ENCODE measurements around the gene SH3RF1.

SH3RF1 gene

DNA sequence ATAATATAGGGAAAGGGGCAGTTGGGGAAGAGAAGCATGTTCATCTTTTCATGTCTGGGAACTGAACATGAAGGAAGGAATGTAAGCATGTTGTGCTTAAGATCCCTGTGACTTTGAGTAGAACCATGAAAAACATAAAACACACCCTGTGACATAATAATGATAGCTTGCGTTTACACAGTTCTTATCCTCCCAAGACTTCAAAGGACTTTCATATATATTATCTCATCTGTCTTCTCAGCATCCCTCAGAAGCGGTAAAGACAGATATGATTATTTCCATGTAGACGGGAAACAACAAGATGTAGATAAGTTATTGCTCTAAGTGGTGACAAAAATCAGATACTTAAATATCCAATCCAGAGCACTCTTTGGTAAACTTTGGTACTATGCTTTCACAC, 3.3 kb upstream of the SH3RF1 start:
- no peak for DNase-seq

DNA sequence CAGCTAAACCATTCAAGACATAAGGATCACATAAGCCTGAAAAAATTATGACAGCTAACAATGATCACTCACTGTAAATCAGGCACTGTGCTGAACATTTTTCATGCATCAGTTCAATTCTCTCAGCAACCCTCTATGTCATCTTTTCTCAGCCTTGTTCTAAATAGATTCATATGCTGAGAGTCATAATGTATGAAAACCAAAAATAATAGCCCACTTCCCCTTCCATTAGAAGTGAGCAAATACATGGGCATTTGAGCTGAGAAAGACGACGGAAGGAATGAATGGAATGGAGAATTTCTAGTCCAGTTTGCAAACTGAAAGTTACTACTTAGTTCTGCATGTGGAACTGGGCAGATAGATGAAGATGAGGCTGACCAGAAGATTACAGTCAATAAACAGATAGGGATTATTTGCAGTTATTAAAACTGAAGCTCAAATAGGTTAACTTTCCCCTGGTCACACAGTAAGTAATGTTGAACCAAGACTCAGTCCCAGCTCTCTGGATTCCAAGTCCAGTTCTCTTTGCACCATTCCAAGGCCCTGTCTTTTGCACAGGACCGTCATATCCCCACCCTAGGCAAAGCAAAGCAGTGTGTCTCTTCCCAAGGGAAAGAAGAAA, 1.6 kb upstream of the SH3RF1 start:
- DNase-seq: no peak

DNA sequence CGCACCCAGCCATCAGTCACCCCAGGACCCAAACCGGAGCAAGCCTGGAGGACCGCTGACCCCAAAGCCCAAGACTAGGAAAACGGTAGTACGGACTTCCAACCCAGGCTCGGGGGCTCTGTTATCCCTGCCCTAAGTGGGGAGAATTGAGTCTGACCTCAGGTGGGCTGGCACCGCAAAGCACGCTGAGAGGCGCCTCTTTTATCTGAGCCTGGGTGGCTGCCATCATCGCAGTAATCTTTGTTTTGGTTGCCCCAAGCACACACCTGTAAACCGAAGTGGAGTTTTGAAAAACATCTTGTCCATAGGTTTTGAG, 894 bp upstream of the SH3RF1 start:
- DNase-seq: no peak

DNA sequence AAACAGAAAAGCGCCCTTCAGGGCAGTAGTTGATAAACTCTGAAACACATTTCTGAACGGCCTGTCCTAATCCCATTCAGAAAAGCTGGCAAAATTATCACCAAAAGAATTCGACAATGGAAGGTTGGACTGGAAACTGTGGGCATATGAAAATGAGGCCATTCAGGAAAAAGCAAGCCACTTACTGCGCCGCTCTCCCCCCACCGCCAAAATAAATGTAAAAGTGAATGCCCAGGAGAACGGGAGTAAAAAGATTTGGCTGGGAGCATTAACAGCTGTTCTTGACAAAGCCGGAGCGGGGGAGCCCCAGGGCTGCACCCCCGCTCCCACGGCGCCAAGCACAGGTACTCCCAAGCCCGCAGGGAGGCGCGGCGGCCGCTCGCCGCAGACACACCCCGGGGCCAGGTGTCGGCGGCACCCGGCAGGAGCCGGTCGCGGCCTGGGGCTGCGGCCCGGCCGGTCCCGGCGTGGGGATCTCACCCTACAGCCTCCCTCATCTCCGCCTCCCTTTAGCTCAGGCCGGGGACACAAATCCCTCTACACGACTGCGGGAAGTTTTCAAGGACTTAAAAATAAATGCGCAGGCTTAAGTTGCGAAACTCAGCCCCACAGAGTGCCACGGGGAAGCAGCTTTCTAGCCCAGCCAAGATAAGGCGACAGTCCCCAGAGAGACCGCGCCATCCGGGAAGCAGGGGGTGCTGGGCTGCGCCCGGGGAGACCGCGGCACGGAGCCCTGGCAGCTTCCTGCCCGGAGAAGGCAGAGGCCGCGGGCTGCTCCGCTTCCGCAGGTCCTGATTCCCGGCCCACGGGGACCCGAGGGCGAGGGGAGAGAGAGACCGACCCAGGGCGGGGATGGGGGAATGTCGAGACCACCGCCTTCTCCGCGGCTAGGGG, 593 bp downstream of the SH3RF1 start:
- DNase-seq: peak; percentile 10

DNA sequence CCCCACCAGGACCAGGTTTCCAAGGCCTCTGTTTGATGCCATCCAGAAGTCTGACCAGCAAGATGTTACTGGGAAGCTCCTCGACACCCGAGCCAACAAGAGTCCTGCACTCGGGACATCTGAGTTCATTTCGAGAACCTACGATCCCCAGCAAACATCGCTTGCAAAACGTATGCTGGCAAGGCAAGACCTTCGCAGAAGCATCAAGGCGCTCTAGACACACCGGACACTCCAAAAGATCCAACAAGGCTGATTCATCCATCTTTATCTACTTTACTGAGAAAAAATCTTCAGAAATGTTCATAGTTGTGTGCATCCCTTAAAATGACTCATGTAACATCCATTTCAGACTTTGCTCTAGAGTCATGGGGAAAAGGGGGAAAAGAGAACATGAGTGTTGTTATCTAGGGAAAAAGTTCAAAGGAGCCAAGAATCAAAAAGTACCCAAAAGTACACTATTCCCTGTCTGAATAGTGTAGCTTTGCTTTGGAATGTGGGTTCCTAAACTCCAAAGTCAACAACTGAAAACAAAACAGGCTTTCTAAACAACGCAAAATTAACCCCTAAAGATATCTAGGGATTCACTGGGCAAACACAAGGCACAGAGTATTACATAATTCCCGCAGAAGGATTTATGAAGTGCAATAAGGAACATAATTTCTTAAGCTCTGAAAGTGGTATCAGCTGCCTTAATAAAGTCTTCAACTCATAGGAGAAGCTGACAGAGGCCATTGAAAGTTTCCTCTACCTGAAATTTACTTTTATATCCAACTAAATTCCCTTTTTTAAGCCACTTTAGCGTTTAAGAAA, 1.6 kb downstream of the SH3RF1 start:
- DNase-seq: no peak

DNA sequence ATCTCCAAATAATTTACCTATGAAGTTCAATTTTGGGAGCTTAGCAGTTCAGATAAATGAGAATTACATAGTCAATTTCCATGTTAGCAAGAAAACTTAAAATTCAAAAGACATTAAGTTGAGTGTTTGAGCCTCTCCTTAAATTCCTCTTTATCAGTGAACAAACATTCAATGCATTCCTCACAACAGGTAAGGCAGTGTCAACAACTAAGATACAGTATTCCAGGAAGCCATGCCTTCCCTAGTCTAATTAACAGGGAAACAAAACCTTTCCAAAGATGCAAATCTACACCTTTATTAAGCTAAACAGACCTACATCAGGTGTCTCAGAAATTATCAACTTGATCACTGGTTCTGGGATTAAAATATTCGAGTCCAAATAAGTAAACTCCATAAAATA, 3.7 kb downstream of the SH3RF1 start:
- DNase-seq: no peak

DNA sequence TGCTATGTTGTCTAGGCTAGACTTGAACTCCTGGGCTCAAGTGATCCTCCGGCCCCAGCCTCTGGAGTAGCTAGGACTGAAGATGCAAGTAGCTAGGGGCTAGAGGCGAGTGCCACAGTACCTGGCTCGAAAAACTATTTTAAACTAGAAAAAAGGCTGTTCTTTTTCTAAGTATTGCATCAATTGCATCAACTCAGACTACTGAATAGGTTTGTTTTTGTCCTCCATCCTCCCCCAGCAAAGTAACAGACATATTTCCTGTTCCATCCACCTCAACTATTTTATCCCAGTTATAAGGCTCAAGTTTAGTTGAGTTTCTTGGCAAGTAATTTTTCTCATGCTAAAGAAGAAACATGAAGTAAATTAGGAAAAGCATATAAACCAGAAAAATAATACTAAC, 4.1 kb downstream of the SH3RF1 start:
- DNase-seq: no peak

DNA sequence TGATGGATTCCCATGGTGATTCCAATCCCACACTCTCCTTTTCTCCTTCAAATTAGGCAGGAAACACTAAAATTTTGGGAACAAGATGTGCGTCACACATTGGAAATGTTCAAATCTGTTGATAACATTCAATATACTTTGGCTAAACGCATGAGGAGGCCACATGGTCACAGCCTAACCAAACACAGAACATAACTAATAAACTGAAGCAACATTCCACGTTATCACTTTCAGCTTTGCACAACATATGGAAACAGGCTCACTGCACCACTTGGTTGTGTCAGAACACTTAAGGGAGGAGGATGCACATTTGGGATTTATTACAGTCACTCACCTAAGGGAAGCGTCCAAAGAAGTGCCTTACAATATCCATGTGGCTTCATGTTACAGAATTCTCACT, 4.7 kb downstream of the SH3RF1 start:
- no peak for DNase-seq

DNA sequence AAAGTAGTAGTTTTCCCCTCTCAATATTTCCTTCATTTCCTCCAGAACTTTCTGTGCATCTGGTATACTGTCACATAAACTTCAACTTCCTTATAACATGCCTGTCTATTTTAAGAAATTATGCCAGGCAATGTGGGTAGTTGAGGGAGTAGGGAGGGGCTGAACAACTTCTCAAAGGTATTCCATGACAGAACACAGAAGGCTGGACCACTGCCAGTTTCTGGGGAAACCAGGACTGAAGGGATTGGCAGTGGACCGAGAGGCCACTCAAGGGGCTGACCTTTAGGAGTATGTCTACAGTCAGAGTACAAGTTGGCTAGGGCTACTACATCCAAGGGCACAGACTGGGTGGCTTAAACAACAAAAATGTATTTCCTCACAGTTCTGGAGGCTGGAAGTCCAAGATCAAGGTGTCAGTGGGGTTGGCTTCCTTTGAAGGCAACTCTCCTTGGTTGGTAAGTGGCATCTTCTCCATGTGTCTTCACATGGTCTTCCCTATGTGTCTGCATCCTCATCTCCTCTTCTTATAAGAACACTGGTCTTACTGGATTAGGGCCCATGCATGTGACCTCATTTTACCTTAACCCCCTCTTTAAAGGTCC, 6.9 kb downstream of the SH3RF1 start:
- DNase-seq: no peak

DNA sequence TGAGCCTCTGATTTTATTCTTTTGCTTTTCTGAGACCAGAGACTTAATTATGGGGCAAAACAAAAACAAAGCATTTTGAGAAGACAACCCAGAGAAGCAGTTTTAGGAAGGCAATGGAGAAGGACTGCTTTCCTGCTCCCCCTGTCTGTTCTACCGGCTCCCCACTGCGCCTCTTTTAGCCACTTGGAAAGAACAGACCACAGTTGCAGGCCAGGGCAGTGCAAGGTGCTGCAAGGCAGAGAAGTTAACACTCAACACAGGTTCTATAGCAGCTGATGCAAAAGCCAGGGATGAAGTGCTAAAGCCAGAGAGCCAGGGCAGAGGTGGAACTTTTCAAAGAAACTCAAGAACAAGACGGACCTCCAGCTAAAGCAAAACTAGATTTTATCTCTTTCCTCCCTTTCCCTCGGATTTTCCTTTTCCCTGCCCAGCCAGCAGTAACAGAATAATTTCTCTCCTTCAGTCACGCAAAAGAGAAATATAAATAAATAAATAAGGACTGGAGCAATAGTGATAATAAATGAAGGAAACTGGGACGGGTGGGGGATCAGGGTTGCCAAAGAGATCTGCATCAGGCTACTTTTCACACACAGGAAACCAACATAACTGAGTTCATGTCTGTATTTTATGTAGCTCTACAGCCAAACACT, 10.4 kb downstream of the SH3RF1 start:
- DNase-seq: no peak

DNA sequence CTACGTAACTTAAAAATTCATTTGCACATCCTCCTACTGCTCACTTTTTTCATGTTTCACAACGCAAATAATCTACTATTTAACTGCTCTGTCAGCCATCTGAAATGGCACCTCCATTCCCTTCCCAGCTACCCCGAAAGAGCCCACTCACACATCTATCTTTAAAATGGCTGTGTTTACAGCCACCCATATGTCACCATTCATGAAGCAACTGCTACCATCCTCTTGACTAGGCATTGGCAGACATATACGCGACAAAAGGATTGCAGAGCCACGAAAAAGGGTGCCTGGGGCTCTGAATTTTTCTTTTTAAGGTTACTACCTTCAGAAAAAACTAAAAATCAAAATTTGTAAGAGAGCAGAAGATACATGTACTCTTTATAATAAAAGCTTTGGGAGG, 11.5 kb downstream of the SH3RF1 start:
- DNase-seq: no peak

DNA sequence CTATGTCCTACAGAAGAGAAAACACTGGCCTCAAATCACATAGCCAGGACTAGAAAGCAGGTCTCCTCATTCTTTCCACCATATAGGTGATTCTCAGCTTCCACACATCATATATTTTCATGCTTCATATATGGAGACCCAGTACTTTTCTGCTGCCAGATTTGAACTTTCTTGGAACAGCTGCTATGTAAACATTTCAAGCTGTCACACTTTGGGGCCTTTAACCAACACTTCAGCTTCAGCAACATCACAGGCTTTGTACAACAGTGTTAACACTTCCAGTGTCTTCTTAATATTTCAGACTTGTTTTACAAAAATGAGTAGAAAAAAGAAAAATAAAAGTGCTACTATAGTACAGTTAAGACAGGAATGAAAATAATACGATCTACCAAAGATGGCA, 12.6 kb downstream of the SH3RF1 start:
- DNase-seq: no peak

DNA sequence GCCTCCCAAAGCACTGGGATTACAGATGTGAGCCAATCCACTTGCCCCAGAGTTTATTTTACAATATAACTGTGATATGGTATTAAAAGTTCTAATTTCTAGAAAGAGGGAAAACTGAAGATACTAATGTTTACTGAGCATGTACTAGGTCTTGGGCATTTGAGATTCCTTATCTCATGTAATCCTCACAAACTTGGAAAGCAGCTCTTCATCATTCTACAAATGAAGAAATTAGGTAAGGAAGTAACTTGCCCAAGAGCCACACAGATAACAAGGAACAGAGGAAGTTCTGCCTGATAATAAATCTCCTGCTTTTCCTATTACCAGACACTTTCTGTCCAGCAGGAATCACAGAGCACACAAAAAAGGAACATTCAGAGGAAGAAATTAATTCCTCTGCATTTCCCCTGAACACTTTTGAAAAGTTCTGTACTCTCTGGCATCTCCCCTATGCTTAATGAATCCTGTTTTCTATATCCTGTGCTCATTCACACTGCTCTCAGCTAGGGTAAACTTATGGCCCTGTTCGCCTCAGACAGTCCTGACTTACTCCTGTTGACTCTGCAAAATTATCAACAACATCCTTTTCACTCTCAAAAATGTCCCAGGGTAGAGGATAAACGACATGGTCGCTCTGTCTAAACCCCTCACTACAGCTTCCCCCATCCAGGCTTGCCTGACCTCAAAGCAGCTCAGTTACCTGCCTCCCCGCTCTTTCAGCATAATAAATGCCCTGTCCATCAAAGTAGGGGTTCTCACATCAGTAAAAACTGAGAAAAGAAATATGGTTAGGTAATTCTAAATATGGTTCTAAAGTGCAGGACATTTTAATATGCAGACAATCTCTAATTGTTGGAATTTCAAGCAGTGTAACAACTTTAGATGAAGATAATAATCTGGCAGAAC, 13.6 kb downstream of the SH3RF1 start:
- no peak for DNase-seq

DNA sequence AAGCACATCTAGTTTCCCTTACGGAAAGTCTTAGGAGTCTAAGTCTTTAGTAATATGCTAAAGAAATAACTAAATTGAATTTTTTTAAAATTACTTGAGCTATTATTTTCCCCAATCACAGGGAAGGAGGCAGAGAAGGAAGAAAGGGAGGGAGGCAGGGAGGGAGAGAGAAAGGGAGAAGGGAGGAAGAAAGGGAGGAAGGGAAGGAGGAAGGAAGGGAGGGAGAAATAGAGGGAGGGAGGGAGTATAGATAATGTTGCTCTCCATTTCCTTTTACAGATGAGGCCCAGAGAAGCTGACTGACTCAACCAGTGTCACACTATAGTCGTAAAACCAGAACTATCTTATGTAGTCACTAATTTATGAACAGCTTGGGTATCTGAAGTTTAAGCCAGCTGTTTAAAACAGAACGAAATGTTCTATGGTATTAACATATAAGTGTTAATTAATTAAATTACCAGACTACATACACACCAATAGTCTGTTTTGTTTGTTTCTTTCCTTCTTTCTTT, 14.6 kb downstream of the SH3RF1 start:
- DNase-seq: no peak

DNA sequence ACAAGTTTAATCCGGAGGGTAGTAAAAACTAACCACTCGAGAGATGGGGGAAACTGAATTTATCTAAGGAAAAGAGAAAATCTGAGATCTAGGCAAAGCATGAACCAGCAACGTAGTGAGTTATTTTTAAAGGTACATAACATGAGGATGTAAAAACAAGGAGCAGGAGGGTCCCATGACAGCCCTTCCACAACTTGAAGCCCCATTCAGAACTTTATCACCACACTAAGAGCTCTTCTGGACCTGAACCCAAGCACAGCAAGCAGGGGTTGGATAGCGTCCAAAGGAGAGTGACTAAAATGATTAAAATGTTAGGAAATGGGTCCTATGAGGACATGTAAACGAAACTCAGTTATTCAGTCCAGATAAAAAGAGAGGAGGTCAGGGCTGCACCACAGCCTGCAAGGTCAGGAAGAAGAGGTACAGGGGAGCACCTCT, 16.2 kb downstream of the SH3RF1 start:
- DNase-seq: no peak

DNA sequence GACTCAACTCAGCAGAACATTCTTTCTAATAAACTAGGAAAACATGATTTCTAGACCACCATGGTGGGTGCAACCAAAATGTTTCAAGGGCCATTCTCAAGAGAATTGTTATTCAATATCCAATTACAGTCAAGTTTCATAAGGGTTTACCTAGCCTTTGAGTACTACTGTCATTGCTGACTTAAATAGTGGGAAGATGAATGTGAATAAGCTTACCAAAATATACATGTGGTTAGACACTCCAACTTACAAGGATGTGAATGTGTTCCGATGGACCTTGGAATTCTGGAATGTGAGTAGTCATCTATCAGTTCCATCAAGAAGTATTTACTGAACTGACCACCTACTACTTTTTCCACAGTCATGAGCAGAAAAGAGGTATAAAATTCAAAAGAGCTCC, 16.9 kb downstream of the SH3RF1 start:
- no peak for DNase-seq

DNA sequence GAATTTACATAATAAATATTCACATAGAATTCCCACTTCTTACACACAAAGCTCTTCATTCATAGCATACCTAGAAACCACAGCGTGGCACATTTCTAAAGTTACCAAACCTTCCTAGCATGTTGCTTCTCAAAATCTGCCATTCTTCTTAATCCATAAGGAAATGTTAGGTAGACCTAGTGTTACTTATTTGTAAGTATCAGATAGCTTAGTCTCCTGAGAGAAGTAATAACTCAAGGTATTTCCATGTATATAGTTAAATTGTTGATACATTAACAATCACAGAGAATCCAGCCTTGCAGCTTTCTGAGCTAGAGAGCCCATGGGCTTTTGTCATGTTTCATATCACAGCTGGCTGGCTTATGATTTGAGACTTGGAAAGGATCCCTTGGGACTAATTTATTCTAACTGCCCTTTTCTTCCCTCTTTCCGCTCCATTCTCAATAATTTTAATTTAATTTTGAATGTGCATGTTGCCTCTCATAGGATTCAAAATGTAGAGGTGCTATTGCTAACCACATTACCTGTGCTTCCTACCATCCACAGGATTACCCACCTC, 17.6 kb downstream of the SH3RF1 start:
- no peak for DNase-seq

DNA sequence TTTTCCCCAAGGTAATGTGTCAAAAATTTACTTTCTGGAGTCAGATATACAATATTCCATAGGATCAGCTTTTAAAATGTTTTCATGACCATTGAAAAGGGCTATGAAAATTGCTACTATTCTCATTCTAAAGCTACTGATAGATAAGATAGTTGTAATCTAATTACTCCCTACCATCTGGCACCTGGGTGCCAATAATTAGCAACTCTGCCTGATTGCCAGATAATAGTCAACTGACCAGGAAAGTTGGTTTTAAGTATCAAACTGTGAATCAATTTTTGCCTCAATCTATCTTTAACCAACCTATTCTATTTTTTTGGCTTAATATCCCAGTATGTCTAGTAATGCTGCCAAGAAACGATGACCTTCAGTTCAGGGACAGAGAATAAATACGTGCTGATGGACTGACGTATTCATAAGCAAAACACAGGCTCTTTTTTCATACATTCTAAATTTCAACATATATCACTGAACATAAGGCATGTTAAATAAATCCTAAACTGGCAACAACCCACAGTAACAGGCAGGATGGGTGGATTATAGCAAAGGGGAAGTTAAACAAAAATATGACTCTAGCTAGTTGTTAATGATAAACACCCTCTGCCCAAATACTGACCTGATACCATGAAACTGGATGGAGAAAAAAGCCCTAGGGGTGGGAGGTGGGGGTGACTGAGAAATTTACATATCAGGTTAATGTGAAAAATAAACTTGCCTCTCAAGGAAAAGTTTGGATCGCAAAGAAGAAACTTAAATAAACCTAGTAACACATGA, 18.2 kb downstream of the SH3RF1 start:
- DNase-seq: no peak

DNA sequence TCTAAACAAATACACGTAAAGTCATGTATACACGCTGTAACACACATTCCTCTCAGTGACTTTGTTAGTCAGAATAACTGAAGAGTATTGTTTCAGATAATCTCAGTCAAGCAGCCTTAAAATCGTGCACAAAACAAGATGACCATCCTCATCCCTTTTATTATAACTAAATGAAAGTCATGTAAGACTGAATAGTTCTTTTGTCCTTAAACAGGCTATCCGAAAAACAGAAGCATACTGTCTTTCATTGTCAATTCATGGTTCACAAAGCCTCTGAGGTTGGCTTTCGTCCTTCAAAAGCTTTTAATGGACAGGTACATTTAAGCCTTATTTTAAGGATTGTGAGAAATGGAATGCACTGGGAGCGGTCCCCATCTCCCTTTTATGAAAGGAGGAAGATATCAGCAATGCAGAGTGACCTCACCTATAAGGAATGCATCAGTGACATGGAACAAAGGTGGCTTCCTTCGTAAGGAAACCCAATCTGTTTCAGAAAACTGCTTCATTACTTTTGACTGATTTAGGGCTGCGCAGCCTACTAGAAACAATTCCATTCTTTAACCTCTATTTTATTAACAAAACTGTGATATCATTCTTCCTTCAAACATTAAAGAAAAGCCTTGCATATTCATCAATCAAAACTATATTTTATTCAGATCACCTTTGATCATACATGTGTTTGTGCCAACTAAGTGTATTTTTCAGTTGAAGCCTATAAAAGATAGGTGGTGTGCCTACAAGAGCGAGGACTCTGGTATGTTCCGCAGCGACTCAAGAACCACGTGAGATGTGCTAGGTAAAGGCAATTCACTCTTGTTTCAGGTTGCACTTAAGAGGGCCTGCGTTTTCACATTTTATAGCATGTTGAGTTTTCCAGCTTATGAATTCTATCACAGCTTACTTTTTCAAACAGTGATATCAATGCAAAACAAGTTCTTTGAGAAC, 19.2 kb downstream of the SH3RF1 start:
- DNase-seq: no peak

All from stimulated activated CD4-positive, alpha-beta T cell treated with anti-CD3 and anti-CD28 coated beads, Interleukin-4, amount 100 ng/mL, for 1 hour (primary cell).